ENCODE data around the gene ATL1.
"Not testable (repeated sequence)": the region's sequence is repeated elsewhere in the genome, so short reads cannot be mapped to it uniquely, and the experiment has no call there.

Gene ATL1

GRCh38 chr14:50664579-50664978 is 104.6 kb downstream of the ATL1 start:
- not testable (repeated sequence) for DNase-seq

- peak; percentile 68 for DNase-seq
Observed at GRCh38 chr14:50665300-50665699, 105.4 kb downstream of the ATL1 start.

GRCh38 chr14:50666772-50667683 is 107.1 kb downstream of the ATL1 start:
- peak; percentile 55 for DNase-seq

- DNase-seq: peak; percentile 46
Observed at GRCh38 chr14:50667684-50667995, 107.7 kb downstream of the ATL1 start.

- DNase-seq: peak; percentile 81
Observed at GRCh38 chr14:50667996-50668825, 108.3 kb downstream of the ATL1 start, which contains the start of gene SAV1. Gene SAV1, minus strand, starts transcription at chr14:50668306. Its CDS starts 339 bp downstream, at chr14:50667967.

GRCh38 chr14:50668826-50669143 is 108.8 kb downstream of the ATL1 start:
- DNase-seq: no peak

- no peak for DNase-seq
Observed at GRCh38 chr14:50669441-50669986, 109.6 kb downstream of the ATL1 start.

GRCh38 chr14:50670196-50670865 is 110.4 kb downstream of the ATL1 start:
- DNase-seq: no peak

GRCh38 chr14:50670866-50671256 is 110.9 kb downstream of the ATL1 start:
- DNase-seq: no peak

GRCh38 chr14:50675597-50675996 is 115.7 kb downstream of the ATL1 start:
- DNase-seq: no peak

- no peak for DNase-seq
Observed at GRCh38 chr14:50676814-50677516, 117.0 kb downstream of the ATL1 start.

GRCh38 chr14:50677527-50678063 is 117.7 kb downstream of the ATL1 start:
- DNase-seq: peak; percentile 27

GRCh38 chr14:50678163-50678562 is 118.2 kb downstream of the ATL1 start:
- no peak for DNase-seq

GRCh38 chr14:50679674-50680073 is 119.7 kb downstream of the ATL1 start:
- no peak for DNase-seq

All from OCI-M1 (cell line).